ES-I3 (cell line): ENCODE measurements around the gene SLC17A3.

Experiments used
- H3K36me3 ChIP-seq: 2 replicates; pipeline ENCODE4 v1.6.1; 2013; ENCODE audit warnings: mild to moderate bottlenecking, low read length, control low read depth, moderate library complexity; ENCODE audit not compliant: insufficient read depth
- H3K4me1 ChIP-seq: 2 replicates; pipeline ENCODE4 v1.6.1; 2013; ENCODE audit warnings: mild to moderate bottlenecking, control low read depth, low read length; ENCODE audit not compliant: insufficient read depth
- H3K9ac ChIP-seq: 2 replicates; pipeline ENCODE4 v1.6.1; 2013; ENCODE audit warnings: low read depth, mild to moderate bottlenecking, low read length, moderate library complexity
- H3K9me3 ChIP-seq: 2 replicates; pipeline ENCODE4 v1.6.1; 2013; ENCODE audit warnings: mild to moderate bottlenecking, low read length, moderate library complexity; ENCODE audit not compliant: control insufficient read depth, insufficient read depth

Gene SLC17A3

DNA sequence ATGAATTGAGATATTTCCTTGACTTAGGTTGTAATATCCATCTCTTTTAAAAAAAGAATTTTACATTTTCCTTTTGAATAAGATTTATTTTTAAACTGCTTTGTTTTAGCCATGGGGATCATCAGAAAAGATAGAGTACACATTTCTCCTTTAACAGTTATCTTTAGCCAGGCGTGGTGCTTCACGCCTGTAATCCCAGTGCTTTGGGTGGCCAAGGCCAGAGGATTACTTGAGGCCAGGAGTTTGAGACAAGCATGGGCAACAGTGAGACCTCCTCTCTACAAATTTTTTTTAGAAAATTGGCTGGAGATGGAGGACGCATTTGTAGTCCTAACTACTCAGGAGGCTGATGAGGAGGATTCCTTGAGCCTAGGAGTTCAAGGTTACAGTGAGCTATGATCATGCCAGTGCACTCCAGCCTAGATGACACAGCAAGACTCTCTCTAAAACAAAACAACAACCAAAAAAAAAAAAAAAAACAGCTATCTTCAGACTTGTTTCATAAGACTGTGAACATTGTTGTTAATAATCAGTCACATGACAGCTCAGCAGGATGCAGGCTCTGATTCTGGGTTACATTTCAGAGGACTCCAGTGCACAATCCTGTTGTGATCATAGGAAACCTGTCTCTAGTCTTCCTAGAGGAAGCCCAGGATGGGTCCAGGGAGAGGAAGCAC lies 2.0 kb upstream of the SLC17A3 start:
- no peaks in the 10 kb centered on the region for H3K9me3 ChIP-seq
- H3K36me3 ChIP-seq: no peaks in the 10 kb centered on the region
- no peak overlapping the region for H3K9ac ChIP-seq
- no peaks in the 10 kb centered on the region for H3K4me1 ChIP-seq

DNA sequence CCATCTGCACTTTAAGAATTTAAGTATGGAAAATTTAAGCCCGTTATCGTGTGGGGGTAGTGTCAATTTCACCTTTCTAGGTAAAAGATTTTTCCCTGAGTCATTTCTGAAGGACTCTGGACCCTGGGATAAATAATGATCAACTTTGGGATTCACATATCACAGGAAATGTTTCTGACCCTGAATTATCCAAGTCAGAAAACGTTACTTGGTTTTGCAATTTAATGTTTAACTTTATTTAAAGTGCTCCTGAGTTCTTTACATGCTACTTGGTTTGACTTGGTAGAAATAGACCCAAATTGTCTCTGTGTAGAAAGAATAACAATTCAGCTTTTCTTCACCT lies 1.5 kb upstream of the SLC17A3 start:
- Histone ChIP-seq H3K36me3 (no peaks in the 10 kb centered on the region), H3K9ac (no peak overlapping the region), H3K4me1 (no peaks in the 10 kb centered on the region), H3K9me3 (no peaks in the 10 kb centered on the region)

DNA sequence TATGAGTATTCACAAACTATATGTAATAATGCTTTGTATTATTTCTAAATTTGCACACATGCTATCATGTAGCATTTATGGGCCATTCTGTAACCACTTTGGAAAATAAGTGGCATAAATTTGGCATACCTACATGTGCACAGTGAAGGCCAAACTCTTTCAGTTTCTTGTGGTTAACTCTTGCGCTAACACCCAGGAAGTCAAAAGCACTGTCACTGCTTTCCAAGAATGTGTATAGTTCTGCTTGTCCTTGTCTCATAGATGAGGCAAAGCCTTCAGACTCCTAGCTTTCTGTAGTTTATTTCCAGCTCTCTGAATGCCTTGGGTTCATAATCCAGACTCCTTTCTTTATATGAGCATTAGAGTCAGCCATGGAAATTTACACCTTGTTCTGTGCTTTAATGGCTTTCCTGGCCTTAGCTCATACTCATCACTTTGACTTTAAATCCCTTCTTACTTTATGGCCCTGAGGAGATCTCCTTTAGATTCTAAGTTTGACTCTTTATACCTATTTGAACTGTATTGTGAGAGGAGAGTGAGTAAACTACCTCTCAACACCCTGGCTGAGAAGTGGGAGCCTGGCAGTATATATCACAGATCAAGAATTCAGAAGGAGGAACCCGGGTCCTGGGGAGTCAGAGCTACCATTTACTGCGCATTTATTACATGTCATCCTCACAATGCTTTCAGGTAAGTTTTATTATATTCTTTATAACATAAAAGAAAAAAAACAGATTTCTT lies 949 bp upstream of the SLC17A3 start:
- H3K4me1 ChIP-seq: no peaks in the 10 kb centered on the region
- no peak overlapping the region for H3K9ac ChIP-seq
- no peaks in the 10 kb centered on the region for H3K36me3 ChIP-seq
- H3K9me3 ChIP-seq: no peaks in the 10 kb centered on the region

DNA sequence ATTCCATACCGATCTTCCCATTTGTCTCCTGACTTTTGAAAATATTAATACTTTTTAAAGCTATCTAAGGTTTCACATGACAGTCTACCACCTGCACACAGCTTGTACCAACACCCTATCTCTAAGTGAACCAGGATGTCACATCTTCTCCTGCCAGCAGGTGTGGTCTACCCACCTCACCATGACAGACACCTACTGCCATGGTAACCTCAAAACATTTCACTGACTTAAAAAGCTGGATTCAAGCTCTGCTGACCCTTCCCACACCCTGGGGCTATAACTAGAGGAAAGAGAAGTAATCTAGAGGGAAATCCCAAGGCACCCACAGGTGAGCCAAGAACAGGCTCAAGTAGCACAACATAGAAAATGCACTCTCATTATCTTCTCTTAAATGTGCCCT lies 1.2 kb downstream of the SLC17A3 start:
- Histone ChIP-seq H3K4me1 (no peaks in the 10 kb centered on the region), H3K9ac (no peak overlapping the region), H3K9me3 (no peaks in the 10 kb centered on the region), H3K36me3 (no peaks in the 10 kb centered on the region)

DNA sequence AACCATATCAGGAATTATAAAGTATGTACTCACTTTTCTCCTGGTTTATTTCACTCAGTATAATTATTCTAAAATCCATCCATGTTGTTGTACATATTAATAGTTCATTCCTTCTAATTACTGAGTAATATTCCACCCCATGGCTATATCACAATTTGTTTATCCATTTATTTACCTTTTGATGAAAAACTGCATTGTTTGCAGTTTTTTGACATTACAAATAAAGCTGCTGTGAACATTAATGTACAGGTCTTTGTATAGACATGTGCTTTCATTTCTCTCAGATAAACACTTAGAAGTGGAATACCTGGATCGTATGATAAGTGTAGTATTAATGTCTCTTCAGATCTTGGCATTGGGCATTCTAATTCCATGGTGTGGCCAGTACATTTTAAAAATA lies 4.2 kb downstream of the SLC17A3 start:
- Histone ChIP-seq H3K36me3 (no peaks in the 10 kb centered on the region), H3K9me3 (no peaks in the 10 kb centered on the region), H3K9ac (no peak overlapping the region), H3K4me1 (no peaks in the 10 kb centered on the region)

DNA sequence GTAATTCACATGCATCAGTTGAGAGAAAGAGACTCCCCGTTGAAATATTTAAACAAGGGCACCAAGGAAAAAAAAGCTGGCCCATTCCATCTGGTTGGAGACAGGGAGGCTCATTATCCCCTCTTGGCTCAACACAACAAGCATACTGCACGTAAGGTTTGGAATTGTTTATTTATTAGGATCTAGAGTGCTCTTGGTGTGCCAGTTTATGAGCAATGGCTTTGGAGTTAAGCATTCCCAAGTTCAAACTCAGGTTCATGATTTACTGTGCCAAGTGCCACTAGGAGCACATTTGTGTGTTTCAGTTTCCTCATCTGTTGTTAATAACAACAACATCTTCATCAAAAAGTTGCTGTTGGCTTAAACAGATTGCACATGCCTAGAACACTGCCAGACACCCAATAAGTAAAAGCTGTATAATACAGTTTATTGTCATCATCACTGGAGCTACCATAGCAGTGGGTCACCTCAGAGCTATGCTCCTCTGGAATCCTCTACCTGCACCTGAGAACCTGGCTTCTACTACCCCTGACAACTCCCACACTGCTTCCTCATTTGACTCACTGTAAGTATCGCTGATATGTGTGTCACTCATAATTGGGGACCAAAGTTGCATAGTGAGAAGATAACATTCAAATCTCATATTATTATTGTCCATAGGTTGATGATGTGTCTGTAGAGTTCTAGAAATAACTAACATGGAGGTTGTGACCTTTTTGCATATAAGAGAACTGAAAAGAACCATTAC lies 5.4 kb downstream of the SLC17A3 start:
- H3K4me1 ChIP-seq: no peaks in the 10 kb centered on the region
- no peak overlapping the region for H3K9ac ChIP-seq
- H3K36me3 ChIP-seq: no peaks in the 10 kb centered on the region
- H3K9me3 ChIP-seq: no peaks in the 10 kb centered on the region

DNA sequence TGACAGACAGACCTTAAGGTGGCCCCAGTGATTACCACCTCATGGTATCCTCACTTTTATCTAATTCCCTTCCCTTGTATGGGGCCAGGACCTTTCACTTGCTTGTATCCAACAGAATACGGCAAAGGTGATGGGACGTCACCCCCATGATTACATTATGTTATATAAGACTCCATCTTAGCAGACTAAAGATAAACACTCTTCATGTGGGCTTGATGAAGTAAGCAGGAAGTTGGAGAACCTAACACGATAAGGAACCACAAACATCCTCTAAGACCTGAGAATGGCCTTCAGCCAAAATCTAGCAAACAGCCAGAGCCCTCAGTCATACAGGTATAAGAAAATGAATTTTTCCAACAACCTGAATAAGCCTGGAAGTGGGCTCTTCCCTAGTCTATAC lies 8.0 kb downstream of the SLC17A3 start:
- Histone ChIP-seq H3K36me3 (no peaks in the 10 kb centered on the region), H3K9me3 (no peaks in the 10 kb centered on the region), H3K4me1 (no peaks in the 10 kb centered on the region), H3K9ac (no peak overlapping the region)

DNA sequence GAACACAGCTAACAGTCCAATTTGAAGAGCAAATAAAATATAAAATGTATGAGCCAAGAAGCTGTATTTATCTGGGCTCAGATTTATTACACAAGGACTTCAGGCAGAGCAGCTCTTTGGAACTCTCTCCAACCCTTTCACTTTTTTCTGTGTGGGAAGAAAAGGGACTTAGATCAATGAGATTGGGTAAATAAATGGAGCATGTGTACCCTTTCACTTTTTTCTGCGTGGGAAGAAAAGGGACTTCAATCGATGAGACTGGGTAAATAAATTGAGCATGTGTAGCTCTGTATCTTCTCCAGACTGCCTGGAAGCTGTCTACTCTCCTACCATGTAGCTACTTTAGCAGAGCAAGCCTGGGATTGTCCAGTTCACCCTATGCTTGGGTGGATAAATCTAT lies 10.7 kb downstream of the SLC17A3 start:
- H3K36me3 ChIP-seq: no peaks in the 10 kb centered on the region
- H3K4me1 ChIP-seq: no peaks in the 10 kb centered on the region
- no peak overlapping the region for H3K9ac ChIP-seq
- no peaks in the 10 kb centered on the region for H3K9me3 ChIP-seq

DNA sequence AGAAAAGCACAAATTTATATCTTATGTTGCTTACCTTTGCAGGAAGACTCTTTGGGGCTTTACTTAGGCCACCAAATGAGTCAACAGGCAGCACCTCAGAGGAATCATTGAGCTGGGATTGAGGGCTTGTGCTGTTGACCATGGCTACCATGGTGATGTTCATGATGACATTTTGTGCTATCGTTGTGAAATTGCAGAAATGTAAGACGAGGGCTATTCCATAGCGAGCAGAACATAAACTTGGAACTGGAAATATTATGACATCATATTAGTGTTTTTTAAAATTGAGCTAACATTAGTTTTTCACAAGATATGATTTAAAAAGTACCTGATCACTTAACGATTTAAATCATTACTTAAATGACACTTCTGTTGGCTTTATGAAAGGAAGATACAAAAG lies 11.8 kb downstream of the SLC17A3 start:
- no peaks in the 10 kb centered on the region for H3K36me3 ChIP-seq

DNA sequence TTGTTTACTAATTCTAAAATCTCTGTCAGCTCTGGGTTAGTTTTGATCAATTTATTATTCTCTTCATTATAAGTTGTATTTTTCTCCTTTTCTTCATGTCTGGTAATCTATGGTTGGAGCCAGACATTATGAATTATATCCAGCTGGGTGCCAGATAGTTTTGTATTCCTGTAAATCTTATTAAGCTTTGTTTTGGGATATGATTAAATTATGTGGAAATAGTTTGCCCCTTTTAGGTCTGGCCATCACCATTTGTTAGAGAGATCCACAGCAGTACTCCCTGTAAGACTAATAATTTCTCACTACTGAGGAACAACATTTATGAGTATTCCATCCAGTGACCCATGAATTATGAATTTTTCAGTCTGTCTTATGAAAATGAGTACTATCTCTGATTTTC lies 21.3 kb downstream of the SLC17A3 start:
- peaks cover 5% of the 10 kb centered on the region; the same call in 1 of the 2 replicates for H3K4me1 ChIP-seq
- H3K9ac ChIP-seq: no peak overlapping the region
- no peaks in the 10 kb centered on the region for H3K36me3 ChIP-seq
- no peaks in the 10 kb centered on the region for H3K9me3 ChIP-seq

More for the DNA sequence above, 11.8 kb downstream of the SLC17A3 start:
- H3K4me1 ChIP-seq: no peaks in the 10 kb centered on the region
- H3K9me3 ChIP-seq: no peaks in the 10 kb centered on the region
- H3K9ac ChIP-seq: no peak overlapping the region

DNA sequence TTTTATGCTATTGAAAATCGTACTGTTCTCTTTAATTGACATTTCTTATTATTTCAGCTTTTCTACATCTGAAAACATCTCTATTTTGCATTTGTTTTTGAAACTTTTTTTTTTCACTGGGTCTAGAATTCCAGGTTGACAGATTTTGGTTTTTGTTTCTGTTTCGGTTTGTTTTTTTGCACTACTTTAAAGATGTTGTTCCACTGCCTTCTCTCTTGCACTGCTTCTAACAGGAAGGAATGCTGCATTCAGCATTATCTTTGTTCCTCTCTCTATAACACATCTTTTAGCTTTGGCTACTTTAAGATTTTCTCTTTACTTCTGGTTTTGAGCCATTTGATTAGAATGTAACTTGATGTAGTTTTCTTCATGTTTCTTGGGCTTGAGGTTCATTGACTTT lies 22.1 kb downstream of the SLC17A3 start:
- H3K9me3 ChIP-seq: no peaks in the 10 kb centered on the region
- peaks cover 5% of the 10 kb centered on the region; the same call in 1 of the 2 replicates for H3K4me1 ChIP-seq
- H3K36me3 ChIP-seq: no peaks in the 10 kb centered on the region
- no peak overlapping the region for H3K9ac ChIP-seq

DNA sequence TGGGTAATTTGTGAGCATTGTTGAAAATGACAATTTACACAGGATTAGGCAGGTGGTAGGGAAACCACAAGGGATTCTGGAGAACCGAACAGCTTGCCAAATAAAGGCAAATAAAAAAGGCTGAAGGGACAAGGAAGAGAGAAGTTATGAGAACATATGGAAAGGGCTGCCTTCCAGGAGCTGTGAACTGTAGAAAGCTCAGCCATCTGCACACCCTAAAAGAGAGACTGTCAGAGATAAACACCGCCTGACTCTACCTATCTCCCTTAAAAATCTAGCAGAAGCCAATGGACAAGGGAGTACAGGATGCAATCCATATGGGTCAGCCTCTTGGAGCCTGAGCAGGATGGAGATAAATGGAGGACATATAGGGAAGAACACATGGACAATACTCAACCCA lies 29.5 kb downstream of the SLC17A3 start:
- H3K4me1 ChIP-seq: peaks cover under 1% of the 10 kb centered on the region; the same call in 1 of the 2 replicates
- H3K9ac ChIP-seq: no peak overlapping the region
- no peaks in the 10 kb centered on the region for H3K36me3 ChIP-seq
- no peaks in the 10 kb centered on the region for H3K9me3 ChIP-seq

DNA sequence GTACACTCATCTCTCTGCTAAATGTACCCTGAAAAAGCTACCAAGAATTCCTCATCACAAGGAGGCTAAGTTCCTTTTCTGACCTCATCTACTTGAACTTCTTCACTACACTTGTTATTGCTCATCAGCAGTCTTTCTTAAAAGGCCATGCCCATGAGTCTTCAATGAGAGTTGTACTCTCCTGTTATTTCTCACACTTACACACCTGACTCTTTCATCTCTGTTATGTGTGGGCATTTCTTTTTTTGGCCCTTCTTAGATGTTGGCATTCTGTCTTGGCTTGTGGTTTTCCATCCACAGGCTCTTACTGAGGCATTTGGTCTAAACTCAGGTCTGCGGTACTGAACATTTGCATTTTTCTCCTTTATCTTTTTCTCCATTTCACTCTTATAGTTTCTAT lies 31.5 kb downstream of the SLC17A3 start:
- H3K4me1 ChIP-seq: no peaks in the 10 kb centered on the region
- H3K36me3 ChIP-seq: no peaks in the 10 kb centered on the region
- no peak overlapping the region for H3K9ac ChIP-seq
- no peaks in the 10 kb centered on the region for H3K9me3 ChIP-seq

DNA sequence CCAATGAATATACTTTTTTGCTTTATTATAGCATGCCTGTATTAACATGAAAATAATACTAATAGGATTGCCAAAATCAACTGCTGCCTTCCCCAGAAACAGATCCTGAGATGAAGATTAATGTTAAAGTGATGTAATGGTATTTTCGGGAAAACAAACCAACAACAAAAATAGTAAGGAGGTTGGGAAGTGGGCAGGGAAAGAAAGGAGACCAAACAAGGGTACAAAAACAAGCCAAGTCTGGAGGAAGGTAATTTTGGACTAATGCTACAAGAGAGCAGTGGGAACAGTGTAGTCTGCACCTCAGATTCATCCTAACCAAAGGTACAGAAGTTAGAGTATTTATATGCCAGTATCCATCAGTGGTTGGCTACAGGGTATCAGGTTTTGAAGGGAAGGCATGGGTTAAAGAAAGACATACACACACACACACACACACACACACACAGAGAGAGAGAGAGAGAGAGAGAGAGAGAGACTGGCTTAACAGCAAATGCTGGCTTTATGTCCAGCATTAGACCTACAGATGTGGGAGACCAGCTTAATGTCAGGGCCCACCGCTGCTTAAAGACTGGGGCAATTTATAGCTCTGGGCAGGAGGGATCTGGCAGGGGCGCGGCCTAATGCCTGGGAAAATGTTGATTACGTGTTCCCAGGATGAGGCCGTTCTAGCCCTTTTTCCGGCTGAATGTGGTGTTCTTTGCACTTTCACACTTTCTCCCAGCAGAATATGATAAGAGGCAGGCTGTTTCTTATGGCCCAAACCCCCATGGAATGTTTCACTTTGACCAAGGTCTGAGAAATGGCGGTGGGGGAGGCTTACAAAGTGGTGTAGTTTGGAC lies 38.4 kb downstream of the SLC17A3 start:
- Histone ChIP-seq H3K9me3 (no peaks in the 10 kb centered on the region), H3K9ac (no peak overlapping the region), H3K4me1 (no peaks in the 10 kb centered on the region), H3K36me3 (no peaks in the 10 kb centered on the region)
